Chondrocyte (in vitro differentiated cells): ENCODE results near the gene UNKL. TPM values are rescaled to one million over a fixed set of nuclear protein-coding genes. Genes with fewer than 3 reads are reported as not detected.

Experiments used
- DNase-seq: peaks from one replicate; pipeline ENCODE4 v3.0.0; 2021; ENCODE audit warnings: mixed read lengths, low spot score
- H3K27ac Mint-ChIP-seq: one replicate; pipeline ENCODE4 v1.8.0; 2021; ENCODE audit warnings: mild to moderate bottlenecking, moderate library complexity, mixed read lengths; ENCODE audit not compliant: unreplicated experiment
- H3K27me3 Mint-ChIP-seq: 2 replicates; pipeline ENCODE4 v1.8.0; 2021; ENCODE audit warnings: low read depth, mixed read lengths
- H3K36me3 Mint-ChIP-seq: 2 replicates; pipeline ENCODE4 v1.8.0; 2021; ENCODE audit warnings: low read depth, mixed read lengths
- H3K4me1 Mint-ChIP-seq: 2 replicates; pipeline ENCODE4 v1.8.0; 2021; ENCODE audit warnings: low read depth, mild to moderate bottlenecking, mixed read lengths
- H3K4me3 Mint-ChIP-seq: one replicate; pipeline ENCODE4 v1.8.0; 2021; ENCODE audit warnings: mild to moderate bottlenecking, moderate library complexity, mixed read lengths; ENCODE audit not compliant: unreplicated experiment
- H3K9me3 Mint-ChIP-seq: 2 replicates; pipeline ENCODE4 v1.8.0; 2021; ENCODE audit warnings: low read depth, mixed read lengths
- total RNA-seq: library from RNA; stranded (reverse); gene quantifications from 3 replicates; pipeline ENCODE4 v1.2.1, GENCODE V29; 2021
- TF ChIP-seq, protein P1 (sequence below): fragments of 200-600 bp; sonication (generic); IDR thresholded peaks from 2 replicates; pipeline ENCODE4 v1.5.0; 2021; ENCODE audit warnings: antibody characterized with exemption, mild to moderate bottlenecking, moderate library complexity

The UNKL gene
- total RNA-seq, 1 donor from 2014 or later = 12.6 TPM

DNA sequence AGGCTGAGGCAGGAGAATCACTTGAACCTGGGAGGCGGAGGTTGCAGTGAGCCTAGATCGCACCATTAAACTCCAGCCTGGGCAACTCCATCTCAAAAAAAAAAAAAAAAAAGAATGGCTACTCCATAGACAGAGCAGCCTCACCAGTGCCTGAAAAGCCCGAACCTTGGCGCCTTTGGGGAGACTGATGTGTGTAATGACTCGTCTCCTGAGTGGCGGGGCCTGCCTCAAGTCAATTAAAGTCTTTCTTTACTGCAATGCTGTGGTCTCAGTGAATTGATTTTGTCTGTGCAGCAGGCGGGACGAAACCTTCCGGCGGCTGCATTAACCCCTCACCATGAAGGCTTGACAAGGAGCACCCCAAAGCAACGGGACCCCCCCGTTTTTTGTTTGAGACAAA is 9.5 kb upstream of the UNKL start:
- Mint-ChIP-seq H3K4me1 (peaks cover 19% of the 10 kb centered on the region), H3K4me3 (no peak overlapping the region), H3K36me3 (no peaks in the 10 kb centered on the region), H3K27me3 (no peaks in the 10 kb centered on the region), H3K27ac (no peak overlapping the region), H3K9me3 (no peaks in the 10 kb centered on the region)
- DNase-seq = no peak
- TF ChIP-seq, protein P1, sequence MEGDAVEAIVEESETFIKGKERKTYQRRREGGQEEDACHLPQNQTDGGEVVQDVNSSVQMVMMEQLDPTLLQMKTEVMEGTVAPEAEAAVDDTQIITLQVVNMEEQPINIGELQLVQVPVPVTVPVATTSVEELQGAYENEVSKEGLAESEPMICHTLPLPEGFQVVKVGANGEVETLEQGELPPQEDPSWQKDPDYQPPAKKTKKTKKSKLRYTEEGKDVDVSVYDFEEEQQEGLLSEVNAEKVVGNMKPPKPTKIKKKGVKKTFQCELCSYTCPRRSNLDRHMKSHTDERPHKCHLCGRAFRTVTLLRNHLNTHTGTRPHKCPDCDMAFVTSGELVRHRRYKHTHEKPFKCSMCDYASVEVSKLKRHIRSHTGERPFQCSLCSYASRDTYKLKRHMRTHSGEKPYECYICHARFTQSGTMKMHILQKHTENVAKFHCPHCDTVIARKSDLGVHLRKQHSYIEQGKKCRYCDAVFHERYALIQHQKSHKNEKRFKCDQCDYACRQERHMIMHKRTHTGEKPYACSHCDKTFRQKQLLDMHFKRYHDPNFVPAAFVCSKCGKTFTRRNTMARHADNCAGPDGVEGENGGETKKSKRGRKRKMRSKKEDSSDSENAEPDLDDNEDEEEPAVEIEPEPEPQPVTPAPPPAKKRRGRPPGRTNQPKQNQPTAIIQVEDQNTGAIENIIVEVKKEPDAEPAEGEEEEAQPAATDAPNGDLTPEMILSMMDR = no peak

DNA sequence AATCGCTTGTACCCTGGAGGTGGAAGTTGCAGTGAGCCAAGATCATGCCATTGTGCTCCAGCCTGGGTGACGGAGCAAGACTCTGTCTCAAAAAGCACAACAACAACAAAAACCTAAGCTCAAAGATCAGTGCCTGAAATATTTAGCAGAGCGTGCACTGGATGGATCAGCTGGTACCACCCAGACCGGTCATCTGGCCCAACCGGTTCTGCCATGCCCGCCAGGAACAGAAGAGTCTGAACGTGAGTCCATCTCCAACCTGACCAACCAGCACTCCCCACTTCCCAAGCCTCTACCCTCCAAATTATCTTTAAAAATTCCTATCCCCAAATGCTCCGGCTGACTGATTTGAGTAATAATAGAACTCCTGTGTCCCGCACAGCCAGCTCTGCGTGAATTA is 7.6 kb upstream of the UNKL start:
- peak overlapping the region; percentile 33 for H3K4me3 Mint-ChIP-seq
- TF ChIP-seq, protein P1 = no peak
- H3K9me3 Mint-ChIP-seq = no peaks in the 10 kb centered on the region
- H3K27me3 Mint-ChIP-seq = no peaks in the 10 kb centered on the region
- no peaks in the 10 kb centered on the region for H3K36me3 Mint-ChIP-seq
- peaks cover 26% of the 10 kb centered on the region for H3K4me1 Mint-ChIP-seq
- DNase-seq = no peak
- peak overlapping the region; percentile 63 for H3K27ac Mint-ChIP-seq

DNA sequence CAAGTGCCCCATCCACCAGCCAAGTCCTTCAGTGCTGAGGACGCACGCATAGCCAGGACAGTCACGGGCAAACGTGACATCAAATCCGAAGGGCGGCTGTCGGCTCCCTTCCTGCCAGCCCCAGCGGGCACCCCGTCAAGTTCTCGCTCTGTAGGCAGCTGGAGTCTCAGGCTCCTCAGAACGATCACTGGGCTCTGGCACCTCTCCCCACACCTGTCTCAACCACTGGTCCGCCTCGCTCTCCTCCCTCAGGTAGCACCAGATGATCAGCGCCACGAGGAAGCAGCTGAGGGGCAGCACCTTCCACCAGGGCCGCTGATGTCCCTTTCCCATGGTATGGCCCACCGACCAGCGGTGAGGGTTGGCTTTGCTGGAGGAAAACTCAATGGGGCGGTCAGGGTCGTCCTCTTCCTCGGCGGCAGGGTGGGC is 5.6 kb upstream of the UNKL start:
- H3K4me1 Mint-ChIP-seq = peaks cover 31% of the 10 kb centered on the region
- peak overlapping the region; percentile 85 for H3K27ac Mint-ChIP-seq
- peak overlapping the region; percentile 91 for H3K4me3 Mint-ChIP-seq
- DNase-seq = no peak
- H3K27me3 Mint-ChIP-seq = no peaks in the 10 kb centered on the region
- no peaks in the 10 kb centered on the region for H3K9me3 Mint-ChIP-seq
- TF ChIP-seq, protein P1 = no peak
- no peaks in the 10 kb centered on the region for H3K36me3 Mint-ChIP-seq

DNA sequence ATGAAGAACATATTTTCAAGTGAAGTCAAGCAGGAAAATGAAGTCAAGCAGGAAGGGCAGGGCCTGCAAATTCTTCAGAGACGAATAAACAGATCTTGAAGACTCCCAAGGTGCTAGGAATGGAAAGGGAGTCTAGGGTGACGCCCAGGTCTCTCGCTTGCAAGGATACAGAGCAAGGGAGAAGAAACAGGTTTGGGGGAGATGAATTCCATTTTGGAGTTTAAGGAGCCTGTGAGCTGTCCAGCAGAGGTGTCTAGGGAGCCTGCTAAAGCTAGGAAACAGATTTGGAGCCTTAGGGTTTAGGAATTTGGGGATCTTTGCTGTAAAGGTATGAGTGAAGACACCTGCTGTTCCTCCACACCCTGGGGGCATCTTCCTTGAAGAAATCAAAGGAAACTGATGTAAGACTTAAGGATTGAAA is 2.0 kb upstream of the UNKL start:
- no peak overlapping the region for H3K4me3 Mint-ChIP-seq
- H3K9me3 Mint-ChIP-seq = no peaks in the 10 kb centered on the region
- no peaks in the 10 kb centered on the region for H3K36me3 Mint-ChIP-seq
- no peak for DNase-seq
- TF ChIP-seq, protein P1 = no peak
- H3K27me3 Mint-ChIP-seq = no peaks in the 10 kb centered on the region
- peak overlapping the region; percentile 14 for H3K27ac Mint-ChIP-seq
- H3K4me1 Mint-ChIP-seq = peaks cover 28% of the 10 kb centered on the region

DNA sequence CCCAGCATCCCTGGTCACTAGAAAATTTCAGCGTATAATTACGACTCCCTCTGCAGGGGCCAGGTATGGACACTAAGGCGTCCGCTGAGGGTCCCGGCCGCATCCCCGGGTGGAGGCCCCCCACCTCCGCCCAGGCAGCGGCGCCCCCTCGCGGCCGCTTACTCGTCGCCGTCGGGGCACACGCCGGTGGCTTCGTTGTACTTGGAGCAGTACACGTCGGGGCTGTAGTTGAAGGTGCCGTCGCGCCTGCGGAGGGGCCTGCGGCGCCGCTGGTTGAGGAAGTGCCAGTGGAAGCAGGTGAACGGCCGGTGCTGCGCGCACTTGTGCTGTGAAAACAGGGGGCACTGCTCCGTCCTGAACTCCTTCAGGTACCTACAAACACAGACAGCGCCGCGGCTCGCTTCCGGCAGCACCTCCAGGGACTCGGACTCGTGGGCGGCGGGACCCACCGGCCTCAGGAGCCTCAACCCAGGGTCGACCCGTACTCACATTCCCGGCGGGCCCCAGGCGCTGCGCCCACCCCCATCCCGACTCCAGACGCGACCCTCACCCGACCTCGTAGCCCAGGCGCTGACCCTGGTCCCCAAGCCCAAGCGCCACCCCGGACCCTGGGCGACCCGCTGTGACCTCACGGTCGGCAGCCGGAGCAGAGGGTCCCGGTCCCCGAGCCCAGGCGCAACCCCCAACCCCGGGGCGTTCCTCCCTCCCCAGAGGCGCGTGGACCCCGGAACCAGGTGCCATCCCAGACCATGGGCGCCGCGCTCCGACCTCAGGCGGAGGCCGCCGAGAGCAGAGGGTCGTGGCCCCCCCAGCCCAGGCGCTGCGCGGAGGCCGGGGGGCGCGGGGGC is 596 bp downstream of the UNKL start:
- H3K9me3 Mint-ChIP-seq = no peaks in the 10 kb centered on the region
- H3K27me3 Mint-ChIP-seq = no peaks in the 10 kb centered on the region
- H3K27ac Mint-ChIP-seq = peak overlapping the region; percentile 68
- peaks cover 18% of the 10 kb centered on the region for H3K4me1 Mint-ChIP-seq
- H3K4me3 Mint-ChIP-seq = peak overlapping the region; percentile 70
- no peaks in the 10 kb centered on the region for H3K36me3 Mint-ChIP-seq
- TF ChIP-seq, protein P1 = peak; percentile 85
- DNase-seq = no peak
